T-helper 9 cell (primary cell): ENCODE data around the gene PHACTR4.
"Not testable (repeated sequence)": the region's sequence is repeated elsewhere in the genome, so short reads cannot be mapped to it uniquely, and the experiment has no call there.

ENCODE experiments used
- DNase-seq: peaks from one replicate; pipeline ENCODE4 v3.0.0-alpha.2; 2020

PHACTR4 gene

DNA sequence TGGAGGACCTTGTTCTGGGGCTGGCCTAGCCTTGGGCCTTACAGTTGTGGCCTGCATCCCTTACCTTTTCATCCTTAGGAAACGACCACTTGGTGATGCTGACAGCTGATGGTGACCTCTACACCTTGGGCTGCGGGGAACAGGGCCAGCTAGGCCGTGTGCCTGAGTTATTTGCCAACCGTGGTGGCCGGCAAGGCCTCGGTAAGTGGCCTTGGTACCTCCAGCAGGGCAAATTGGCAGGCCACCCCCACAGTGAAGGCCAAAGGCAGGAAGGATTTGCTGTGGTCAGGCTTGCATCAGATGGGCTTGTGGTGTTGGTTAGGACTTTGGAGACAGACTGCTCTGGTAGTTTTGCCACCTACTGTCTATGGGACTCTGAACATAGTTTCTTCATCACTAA lies 165.6 kb downstream of the PHACTR4 start:
- DNase-seq: no peak

DNA sequence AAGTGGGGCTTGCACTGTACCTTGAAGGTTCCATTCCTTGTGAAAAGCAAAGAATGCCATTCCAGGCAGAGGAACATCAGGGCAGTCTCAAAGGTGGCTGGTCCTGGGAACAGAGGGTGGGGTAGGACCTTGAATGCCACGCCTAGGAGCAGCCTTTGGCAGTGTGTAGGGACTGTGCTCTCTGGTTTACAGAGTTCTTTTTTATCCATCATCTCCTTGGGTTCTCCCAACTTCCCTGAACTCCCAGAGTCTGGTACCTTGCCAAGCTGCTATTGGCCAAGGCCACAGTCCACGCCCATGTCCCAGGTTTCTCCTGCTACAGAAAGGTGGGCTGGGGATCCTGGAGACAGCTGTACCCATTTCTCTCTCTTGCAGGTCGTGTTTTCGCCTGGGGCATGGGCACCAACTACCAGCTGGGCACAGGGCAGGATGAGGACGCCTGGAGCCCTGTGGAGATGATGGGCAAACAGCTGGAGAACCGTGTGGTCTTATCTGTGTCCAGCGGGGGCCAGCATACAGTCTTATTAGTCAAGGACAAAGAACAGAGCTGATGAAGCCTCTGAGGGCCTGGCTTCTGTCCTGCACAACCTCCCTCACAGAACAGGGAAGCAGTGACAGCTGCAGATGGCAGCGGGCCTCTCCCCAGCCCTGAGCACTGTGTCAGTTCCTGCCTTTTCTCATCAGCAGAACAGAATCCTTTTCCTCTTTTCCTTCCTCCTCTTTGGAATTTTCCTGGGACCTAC lies 168.1 kb downstream of the PHACTR4 start:
- no peak for DNase-seq

DNA sequence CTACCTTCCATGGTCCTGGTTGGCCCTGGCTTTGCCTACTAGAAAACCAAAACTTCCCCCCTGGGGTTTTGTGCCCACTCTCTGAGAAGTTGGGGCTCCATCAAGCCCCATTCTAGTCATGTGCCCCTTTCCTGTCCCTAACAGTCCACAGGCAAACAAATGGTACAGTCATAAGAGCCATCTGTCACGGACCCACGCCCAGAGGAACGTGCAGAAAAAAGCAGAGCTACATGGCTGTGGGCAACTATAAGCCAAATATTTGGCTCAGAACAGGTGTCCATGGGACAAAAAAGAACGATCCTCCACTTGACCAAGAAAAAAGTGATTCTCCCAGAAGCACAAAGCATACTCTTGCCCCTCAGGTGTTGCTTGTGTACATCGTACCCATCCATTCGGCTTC lies 168.7 kb downstream of the PHACTR4 start:
- no peak for DNase-seq

DNA sequence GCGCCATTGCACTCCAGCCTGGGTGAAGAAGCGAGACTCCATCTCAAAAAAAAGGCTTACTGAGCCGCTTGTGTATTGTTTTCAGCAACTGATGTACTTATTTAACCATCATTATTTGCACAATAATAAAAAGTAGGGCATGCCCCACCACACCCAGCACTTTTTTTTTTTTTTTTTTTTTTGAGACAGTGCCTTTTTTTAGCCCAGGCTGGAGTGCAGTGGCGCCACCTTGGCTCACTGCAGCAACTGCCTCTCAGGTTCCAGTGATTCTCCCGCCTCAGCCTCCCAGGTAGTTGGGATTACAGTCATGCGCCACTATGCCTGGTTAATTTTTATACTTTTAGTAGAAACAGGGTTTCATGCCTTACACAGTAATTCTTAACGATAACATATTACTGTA lies 171.1 kb downstream of the PHACTR4 start:
- DNase-seq: no peak

DNA sequence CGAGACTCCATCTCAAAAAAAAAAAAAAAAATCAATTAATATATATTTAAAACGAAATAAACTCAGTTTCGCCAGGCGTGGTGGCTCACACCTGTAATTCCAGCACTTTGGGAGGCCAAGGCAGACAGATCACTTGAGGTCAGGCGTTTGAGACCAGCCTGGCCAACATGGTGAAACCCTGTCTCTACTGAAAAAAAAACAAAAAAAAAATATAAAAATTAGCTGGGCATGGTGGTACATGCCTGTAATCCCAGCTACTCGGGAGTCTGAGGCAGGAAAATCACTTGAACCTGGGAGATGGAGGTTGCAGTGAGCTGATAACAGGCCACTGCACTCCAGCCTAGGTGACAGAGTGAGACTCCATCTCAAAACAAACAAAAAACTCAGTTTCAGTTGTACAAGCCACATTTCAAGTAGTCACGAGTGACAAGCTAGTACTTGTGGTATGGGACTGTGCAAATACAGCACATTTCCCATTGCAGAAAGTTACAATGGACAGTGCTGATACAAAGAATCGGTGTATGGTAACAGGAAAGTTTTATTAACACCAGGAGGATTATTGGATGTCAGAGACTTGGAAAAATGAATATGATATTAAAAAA lies 172.0 kb downstream of the PHACTR4 start:
- DNase-seq: not testable (repeated sequence)

DNA sequence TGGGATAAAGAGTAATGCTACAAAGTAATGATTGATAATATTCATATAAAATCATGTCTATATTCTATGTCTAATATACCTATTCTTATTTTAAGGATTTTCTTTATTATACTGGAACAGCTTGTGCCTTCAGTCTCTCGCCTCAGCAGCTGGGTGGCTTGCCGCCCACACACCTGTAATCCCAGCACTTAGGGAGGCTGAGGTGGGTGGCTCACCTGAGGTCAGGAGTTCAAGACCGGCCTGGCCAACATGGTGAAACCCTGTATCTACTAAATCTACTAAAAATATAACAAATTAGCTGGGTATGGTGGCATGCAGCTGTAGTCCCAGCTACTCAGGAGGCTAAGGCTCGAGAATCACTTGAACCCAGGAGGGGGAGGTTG lies 175.7 kb downstream of the PHACTR4 start:
- no peak for DNase-seq

DNA sequence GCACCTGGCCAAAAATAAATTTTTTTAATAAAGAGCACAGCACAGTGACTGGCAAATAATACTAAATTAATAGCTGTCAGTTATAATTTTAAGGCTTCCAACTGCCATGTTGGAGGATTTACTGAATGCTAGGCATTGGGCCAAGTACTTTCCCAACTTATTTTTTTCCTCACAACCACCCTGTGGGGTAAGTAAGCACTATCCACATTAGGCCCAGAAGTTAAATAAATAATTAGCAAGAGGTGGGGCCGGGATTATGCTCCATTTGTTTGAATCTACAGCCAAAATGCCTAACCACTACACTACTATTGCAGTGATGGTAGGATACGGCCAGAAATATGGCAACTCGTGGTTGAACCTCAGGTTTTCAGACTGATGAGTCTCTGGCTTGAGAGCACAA lies 178.8 kb downstream of the PHACTR4 start:
- no peak for DNase-seq
